ENCODE data around the gene EPB41L3. TPM values are rescaled to one million over a fixed set of nuclear protein-coding genes. Genes with fewer than 3 reads are reported as not detected.

Gene EPB41L3
- total RNA-seq, 1 experiment from 2014 or later = 0.36 TPM

DNA sequence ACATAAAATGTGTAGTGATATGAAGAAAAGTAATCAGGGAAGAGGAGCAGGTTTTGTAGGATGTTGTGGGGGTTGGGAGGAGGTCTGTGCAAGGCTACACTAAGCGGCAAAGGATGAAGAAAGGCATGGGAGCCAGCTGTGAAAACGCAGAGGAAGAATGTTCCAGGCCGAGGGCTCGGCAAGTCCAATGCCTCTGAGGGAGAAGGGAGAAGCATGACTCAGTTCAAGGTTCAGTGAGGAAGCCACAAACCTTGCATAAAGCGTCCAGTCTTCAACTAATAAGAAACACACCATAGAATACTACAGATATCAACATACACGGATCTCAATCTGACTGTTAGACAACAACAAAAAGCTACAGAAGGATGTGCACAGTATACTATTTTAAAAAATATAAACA is 16.2 kb downstream of the EPB41L3 start:
- POLR2A ChIA-PET = no interaction called here
- TF ChIP-seq POLR2AphosphoS5 (IDR thresholded peaks at IDR 0.05; ENCODE audit: low read depth, low read length) = no peak
- no peak for TF ChIP-seq SIN3A (IDR thresholded peaks at IDR 0.05; ENCODE audit: borderline replicate concordance, insufficient read depth, low read depth, low read length)
- TF ChIP-seq TCF7L2 (IDR thresholded peaks at IDR 0.05; ENCODE audit: low read depth, low read length) = no peak
- TF ChIP-seq, protein P1, sequence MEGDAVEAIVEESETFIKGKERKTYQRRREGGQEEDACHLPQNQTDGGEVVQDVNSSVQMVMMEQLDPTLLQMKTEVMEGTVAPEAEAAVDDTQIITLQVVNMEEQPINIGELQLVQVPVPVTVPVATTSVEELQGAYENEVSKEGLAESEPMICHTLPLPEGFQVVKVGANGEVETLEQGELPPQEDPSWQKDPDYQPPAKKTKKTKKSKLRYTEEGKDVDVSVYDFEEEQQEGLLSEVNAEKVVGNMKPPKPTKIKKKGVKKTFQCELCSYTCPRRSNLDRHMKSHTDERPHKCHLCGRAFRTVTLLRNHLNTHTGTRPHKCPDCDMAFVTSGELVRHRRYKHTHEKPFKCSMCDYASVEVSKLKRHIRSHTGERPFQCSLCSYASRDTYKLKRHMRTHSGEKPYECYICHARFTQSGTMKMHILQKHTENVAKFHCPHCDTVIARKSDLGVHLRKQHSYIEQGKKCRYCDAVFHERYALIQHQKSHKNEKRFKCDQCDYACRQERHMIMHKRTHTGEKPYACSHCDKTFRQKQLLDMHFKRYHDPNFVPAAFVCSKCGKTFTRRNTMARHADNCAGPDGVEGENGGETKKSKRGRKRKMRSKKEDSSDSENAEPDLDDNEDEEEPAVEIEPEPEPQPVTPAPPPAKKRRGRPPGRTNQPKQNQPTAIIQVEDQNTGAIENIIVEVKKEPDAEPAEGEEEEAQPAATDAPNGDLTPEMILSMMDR (IDR thresholded peaks at IDR 0.05) = no peak
- TF ChIP-seq, protein P2, sequence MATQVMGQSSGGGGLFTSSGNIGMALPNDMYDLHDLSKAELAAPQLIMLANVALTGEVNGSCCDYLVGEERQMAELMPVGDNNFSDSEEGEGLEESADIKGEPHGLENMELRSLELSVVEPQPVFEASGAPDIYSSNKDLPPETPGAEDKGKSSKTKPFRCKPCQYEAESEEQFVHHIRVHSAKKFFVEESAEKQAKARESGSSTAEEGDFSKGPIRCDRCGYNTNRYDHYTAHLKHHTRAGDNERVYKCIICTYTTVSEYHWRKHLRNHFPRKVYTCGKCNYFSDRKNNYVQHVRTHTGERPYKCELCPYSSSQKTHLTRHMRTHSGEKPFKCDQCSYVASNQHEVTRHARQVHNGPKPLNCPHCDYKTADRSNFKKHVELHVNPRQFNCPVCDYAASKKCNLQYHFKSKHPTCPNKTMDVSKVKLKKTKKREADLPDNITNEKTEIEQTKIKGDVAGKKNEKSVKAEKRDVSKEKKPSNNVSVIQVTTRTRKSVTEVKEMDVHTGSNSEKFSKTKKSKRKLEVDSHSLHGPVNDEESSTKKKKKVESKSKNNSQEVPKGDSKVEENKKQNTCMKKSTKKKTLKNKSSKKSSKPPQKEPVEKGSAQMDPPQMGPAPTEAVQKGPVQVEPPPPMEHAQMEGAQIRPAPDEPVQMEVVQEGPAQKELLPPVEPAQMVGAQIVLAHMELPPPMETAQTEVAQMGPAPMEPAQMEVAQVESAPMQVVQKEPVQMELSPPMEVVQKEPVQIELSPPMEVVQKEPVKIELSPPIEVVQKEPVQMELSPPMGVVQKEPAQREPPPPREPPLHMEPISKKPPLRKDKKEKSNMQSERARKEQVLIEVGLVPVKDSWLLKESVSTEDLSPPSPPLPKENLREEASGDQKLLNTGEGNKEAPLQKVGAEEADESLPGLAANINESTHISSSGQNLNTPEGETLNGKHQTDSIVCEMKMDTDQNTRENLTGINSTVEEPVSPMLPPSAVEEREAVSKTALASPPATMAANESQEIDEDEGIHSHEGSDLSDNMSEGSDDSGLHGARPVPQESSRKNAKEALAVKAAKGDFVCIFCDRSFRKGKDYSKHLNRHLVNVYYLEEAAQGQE (IDR thresholded peaks at IDR 0.05; ENCODE audit: insufficient read depth in 1 of 2, low read depth in 2 of 2, low read length in 1 of 2) = no peak
- ATAC-seq = no peak
- no peaks in the 10 kb centered on the region for H3K27me3 ChIP-seq (ENCODE audit: control insufficient read depth, insufficient read depth, low read length)
- H3K27ac ChIP-seq (ENCODE audit: low read length) = no peak overlapping the region
- intact Hi-C loops (cut with micrococcal nuclease; ENCODE audit: unreplicated experiment) = no loop called here
- H3K9me3 ChIP-seq (ENCODE audit: control insufficient read depth, insufficient read depth, low read depth, low read length) = no peaks in the 10 kb centered on the region
- BruUV-seq (replicated peaks) = no TSS peak
- no peaks in the 10 kb centered on the region for H3K4me1 ChIP-seq (ENCODE audit: control insufficient read depth, insufficient read depth, low read length)
- DNase-seq (ENCODE audit: low read depth, low spot score) = no peak
- CTCF ChIA-PET = no interaction called here
- in situ Hi-C loops (cut with HindIII; ENCODE audit: low pct_unique_long_range_greater_than_20kb, low sequenced_read_pairs) = no loop called here
- H3K4me3 ChIP-seq (ENCODE audit: low read depth in 2 of 2, low read length in 2 of 2) = no peak overlapping the region
- H3K36me3 ChIP-seq (ENCODE audit: control insufficient read depth, insufficient read depth, low read length) = no peaks in the 10 kb centered on the region

DNA sequence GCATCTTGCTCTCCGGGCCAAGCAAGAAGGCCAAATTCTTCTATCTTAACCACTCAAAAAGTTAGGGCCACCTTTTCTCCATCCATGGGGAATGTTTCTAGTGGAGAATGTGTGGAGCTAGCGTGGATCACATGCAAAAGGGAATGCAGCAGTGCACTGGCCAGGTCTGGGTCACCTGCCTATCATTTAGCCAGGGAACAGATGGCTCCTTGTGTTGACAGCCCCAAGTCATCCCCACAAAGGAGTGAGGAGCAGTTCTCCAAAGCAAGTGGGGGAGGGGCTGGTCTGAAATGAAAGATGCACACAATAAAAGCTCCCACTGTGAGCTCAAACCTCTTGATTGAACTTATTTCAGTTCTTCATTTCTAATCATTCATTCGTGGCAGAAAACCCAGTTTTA is 19.1 kb downstream of the EPB41L3 start:
- no peak overlapping the region for H3K4me3 ChIP-seq (ENCODE audit: low read depth in 2 of 2, low read length in 2 of 2)
- BruUV-seq (replicated peaks) = no TSS peak
- DNase-seq (ENCODE audit: low read depth, low spot score) (no peak), ATAC-seq (no peak)
- no peaks in the 10 kb centered on the region for H3K4me1 ChIP-seq (ENCODE audit: control insufficient read depth, insufficient read depth, low read length)
- intact Hi-C loops (cut with micrococcal nuclease; ENCODE audit: unreplicated experiment) (no loop called here), in situ Hi-C loops (cut with HindIII; ENCODE audit: low pct_unique_long_range_greater_than_20kb, low sequenced_read_pairs) (no loop called here)
- no peaks in the 10 kb centered on the region for H3K9me3 ChIP-seq (ENCODE audit: control insufficient read depth, insufficient read depth, low read depth, low read length)
- POLR2A ChIA-PET = no interaction called here
- H3K27me3 ChIP-seq (ENCODE audit: control insufficient read depth, insufficient read depth, low read length) = no peaks in the 10 kb centered on the region
- H3K27ac ChIP-seq (ENCODE audit: low read length) = no peak overlapping the region
- H3K36me3 ChIP-seq (ENCODE audit: control insufficient read depth, insufficient read depth, low read length) = no peaks in the 10 kb centered on the region
- CTCF ChIA-PET = no interaction called here
- TF ChIP-seq, protein P1 (IDR thresholded peaks at IDR 0.05) = no peak
- no peak for TF ChIP-seq TCF7L2 (IDR thresholded peaks at IDR 0.05; ENCODE audit: low read depth, low read length)
- no peak for TF ChIP-seq SIN3A (IDR thresholded peaks at IDR 0.05; ENCODE audit: borderline replicate concordance, insufficient read depth, low read depth, low read length)
- TF ChIP-seq, protein P2 (IDR thresholded peaks at IDR 0.05; ENCODE audit: insufficient read depth in 1 of 2, low read depth in 2 of 2, low read length in 1 of 2) = no peak
- TF ChIP-seq POLR2AphosphoS5 (IDR thresholded peaks at IDR 0.05; ENCODE audit: low read depth, low read length) = no peak
